Tibial artery (tissue), 4 donors: ENCODE results near the gene KIAA0319L.
"Not testable (repeated sequence)": the region's sequence is repeated elsewhere in the genome, so short reads cannot be mapped to it uniquely, and the experiment has no call there.

Experiments
- DNase-seq, 2 donors: peaks; one replicate each; pipeline ENCODE4 v3.0.0-alpha.2; 2019
- H3K27ac ChIP-seq, 2 donors: fragments of 200-600 bp; sonication (generic) in 1 of 2; 1 replicate in 1 of 2; 2 replicates in 1 of 2; pipeline ENCODE4 v1.5.1; 2018 to 2019; ENCODE audit warnings: mild to moderate bottlenecking in 1 of 2
- H3K27me3 ChIP-seq, 2 donors: fragments of 200-600 bp; sonication (generic) in 1 of 2; one replicate each; pipeline versions ENCODE4 v1.5.1 to v1.6.0; 2016 to 2019
- H3K36me3 ChIP-seq, 3 donors: fragments of 200-600 bp; sonication (generic) in 2 of 3; one replicate each; pipeline ENCODE4 v1.5.1; 2016 to 2019; ENCODE audit warnings: mild to moderate bottlenecking in 2 of 3
- H3K4me1 ChIP-seq, 4 donors: fragments of 200-600 bp; sonication (generic) in 2 of 4; 1 replicate in 3 of 4; 2 replicates in 1 of 4; pipeline ENCODE4 v1.5.1; 2016 to 2019
- H3K4me3 ChIP-seq, 2 donors: fragments of 200-600 bp; sonication (generic) in 1 of 2; 1 replicate in 1 of 2; 2 replicates in 1 of 2; pipeline ENCODE4 v1.5.1; 2018 to 2019; ENCODE audit warnings: mild to moderate bottlenecking in 2 of 2
- H3K9me3 ChIP-seq, 3 donors: fragments of 200-600 bp; sonication (generic) in 1 of 3; one replicate each; pipeline ENCODE4 v1.5.1; 2016 to 2019
- intact Hi-C: fragments of 100-400 bp; cut with DNase I; formaldehyde crosslinking; loops from one replicate; pipeline ENCODE4 v1.15.0; 2023; ENCODE audit warnings: low total_unique reads
- TF ChIP-seq, protein P1 (sequence below), 2 experiments: fragments of 200-600 bp in 1 of 2; fragments of 450-650 bp in 1 of 2; IDR thresholded peaks; one replicate each; pipeline ENCODE4 v1.5.1; 2017 to 2019; ENCODE audit warnings: antibody characterized with exemption in 2 of 2, mild to moderate bottlenecking in 1 of 2, moderate library complexity in 1 of 2

KIAA0319L gene

DNA sequence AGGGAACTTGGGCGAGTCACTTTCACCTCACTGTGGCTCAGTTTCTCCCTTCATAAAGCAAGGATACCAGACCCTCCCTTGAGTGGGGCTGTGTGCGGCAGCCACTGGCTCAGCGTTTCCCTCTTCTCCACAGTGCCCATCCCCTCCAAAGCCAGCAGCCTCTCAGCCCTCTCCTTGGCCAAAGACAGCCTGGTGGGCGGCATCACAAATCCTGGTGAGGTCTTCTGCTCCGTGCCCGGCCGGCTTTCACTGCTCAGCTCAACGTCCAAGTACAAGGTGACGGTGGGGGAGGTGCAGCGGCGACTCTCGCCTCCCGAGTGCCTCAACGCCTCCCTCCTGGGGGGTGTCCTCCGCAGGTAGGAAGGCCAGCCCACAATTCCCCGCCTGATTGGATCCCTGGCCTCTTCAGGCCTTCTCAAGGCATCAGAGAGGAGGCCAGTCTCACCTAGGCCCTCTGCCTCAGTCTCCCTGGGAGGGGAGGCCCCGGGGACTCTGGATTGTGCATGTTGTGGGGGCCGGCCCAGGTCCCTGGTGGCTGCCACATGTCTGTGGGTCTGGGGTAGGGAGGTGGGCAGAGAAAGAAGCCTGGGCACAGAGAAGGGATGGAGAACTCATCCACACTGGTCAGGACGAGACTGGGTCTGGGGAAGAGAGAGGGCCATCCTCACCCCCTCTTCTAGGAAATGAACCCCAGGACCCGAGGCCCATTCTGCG lies 31.2 kb upstream of the KIAA0319L start:
- H3K4me3 ChIP-seq = no peak overlapping the region
- H3K27ac ChIP-seq = no peak overlapping the region
- intact Hi-C loops = no loop called here
- DNase-seq = no peak
- H3K4me1 ChIP-seq = no peaks in the 10 kb centered on the region
- TF ChIP-seq, protein P1, sequence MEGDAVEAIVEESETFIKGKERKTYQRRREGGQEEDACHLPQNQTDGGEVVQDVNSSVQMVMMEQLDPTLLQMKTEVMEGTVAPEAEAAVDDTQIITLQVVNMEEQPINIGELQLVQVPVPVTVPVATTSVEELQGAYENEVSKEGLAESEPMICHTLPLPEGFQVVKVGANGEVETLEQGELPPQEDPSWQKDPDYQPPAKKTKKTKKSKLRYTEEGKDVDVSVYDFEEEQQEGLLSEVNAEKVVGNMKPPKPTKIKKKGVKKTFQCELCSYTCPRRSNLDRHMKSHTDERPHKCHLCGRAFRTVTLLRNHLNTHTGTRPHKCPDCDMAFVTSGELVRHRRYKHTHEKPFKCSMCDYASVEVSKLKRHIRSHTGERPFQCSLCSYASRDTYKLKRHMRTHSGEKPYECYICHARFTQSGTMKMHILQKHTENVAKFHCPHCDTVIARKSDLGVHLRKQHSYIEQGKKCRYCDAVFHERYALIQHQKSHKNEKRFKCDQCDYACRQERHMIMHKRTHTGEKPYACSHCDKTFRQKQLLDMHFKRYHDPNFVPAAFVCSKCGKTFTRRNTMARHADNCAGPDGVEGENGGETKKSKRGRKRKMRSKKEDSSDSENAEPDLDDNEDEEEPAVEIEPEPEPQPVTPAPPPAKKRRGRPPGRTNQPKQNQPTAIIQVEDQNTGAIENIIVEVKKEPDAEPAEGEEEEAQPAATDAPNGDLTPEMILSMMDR (IDR thresholded peaks at IDR 0.05) = no peak
- H3K9me3 ChIP-seq = no peaks in the 10 kb centered on the region
- peaks cover 0 to 15% (median 8%) of the 10 kb centered on the region in 3 donors for H3K36me3 ChIP-seq
- H3K27me3 ChIP-seq = no peaks in the 10 kb centered on the region

DNA sequence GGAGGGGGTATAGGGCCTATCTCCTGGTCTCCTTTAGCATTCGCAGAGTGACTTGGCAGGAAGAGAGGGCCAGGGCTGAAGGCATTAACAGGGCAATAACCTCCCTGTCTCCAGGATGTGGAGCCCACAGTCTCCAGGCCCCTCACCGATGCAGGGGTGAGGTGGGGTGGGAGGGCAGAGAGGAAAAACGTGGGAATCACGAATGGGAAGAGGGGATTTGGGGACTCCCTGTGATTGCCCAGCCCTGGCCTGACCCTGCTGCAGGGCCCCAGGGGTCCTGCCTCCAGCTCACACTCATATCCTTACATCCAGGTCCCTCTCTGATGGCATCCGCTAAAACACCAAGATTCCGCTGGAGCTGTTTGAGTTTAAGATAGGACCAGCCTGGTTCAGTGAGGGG lies 30.5 kb upstream of the KIAA0319L start:
- no peaks in the 10 kb centered on the region for H3K9me3 ChIP-seq
- H3K36me3 ChIP-seq = peaks cover 0 to 15% (median 8%) of the 10 kb centered on the region in 3 donors
- no peak overlapping the region for H3K4me3 ChIP-seq
- intact Hi-C loops = no loop called here
- H3K27me3 ChIP-seq = no peaks in the 10 kb centered on the region
- TF ChIP-seq, protein P1 (IDR thresholded peaks at IDR 0.05) = no peak
- no peaks in the 10 kb centered on the region for H3K4me1 ChIP-seq
- no peak overlapping the region for H3K27ac ChIP-seq
- no peak for DNase-seq

DNA sequence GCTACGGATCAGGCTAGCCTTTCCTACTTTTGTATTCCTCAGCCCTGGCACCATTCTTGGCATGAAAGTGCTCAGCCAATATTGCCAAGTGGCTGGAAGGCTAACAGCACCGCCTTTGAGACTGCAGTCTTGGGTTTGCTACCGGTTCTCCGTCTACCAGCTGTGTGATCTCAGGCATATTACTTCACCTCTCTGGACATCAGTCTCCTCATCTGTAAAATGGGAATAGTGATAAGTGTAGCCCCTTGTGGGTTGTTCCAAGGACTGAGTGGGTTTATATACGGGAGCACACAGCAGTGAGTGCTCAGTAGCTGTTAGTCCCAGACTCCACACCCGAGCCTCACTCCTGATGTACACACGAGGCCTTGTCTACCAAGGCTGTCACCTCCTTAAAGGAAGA lies 29.6 kb upstream of the KIAA0319L start:
- H3K9me3 ChIP-seq = no peaks in the 10 kb centered on the region
- H3K4me1 ChIP-seq = no peaks in the 10 kb centered on the region
- TF ChIP-seq, protein P1 (IDR thresholded peaks at IDR 0.05) = no peak

DNA sequence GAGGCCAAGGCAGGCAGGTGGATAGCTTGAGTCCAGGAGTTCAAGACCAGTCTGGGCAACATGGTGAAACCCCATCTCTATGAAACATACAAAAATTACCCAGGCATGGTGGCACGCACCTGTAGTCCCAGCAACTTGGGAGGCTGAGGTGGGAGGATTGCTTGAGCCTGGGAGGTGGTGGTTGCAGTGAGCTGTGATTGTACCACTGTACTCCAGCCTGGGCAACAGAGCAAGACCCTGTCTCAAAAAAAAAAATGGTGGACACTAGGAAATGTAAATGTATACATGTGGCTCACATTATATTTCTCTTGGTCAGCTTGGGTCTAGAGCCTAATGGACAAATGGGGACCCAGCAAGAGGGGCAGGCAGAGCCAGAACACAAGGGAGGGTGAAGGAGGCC lies 28.6 kb upstream of the KIAA0319L start:
- H3K4me3 ChIP-seq, H3K9me3 ChIP-seq, H3K27ac ChIP-seq, H3K27me3 ChIP-seq, intact Hi-C loops, H3K4me1 ChIP-seq: not testable (repeated sequence)
- peaks cover 0 to 10% (median 3%) of the 10 kb centered on the region in 3 donors for H3K36me3 ChIP-seq
- peak in 1 of 2 donors; percentile 29 for DNase-seq

More for the DNA sequence above, 29.6 kb upstream of the KIAA0319L start:
- Histone ChIP-seq H3K27ac (no peak overlapping the region), H3K4me3 (no peak overlapping the region), H3K36me3 (peaks cover 0 to 15% (median 8%) of the 10 kb centered on the region in 3 donors), H3K27me3 (no peaks in the 10 kb centered on the region)
- DNase-seq = peak in 1 of 2 donors; percentile 12
- intact Hi-C loops = no loop called here

DNA sequence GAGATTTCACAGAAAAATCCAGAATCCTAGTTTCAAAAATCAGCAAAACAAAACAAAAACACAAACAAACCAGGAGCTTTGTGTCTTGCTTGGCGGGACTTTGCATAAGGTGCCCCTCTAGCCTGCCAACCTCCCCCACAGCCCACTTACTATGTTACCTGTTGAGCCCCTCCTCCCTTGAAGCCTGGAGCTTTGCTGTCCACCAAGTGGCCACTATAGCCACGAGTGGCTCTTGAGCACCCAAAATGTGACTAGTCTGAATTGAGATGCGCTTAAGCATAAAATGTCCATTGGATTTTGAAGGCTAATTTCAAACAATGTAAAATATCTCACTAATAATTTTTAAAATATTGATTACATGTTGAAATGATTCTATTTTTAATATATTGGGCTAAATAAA lies 28.1 kb upstream of the KIAA0319L start:
- DNase-seq = peak in 1 of 2 donors; percentile 39
- intact Hi-C loops = no loop called here
- no peak overlapping the region for H3K27ac ChIP-seq
- TF ChIP-seq, protein P1 (IDR thresholded peaks at IDR 0.05) = no peak
- no peaks in the 10 kb centered on the region for H3K9me3 ChIP-seq
- H3K4me1 ChIP-seq = no peaks in the 10 kb centered on the region
- H3K4me3 ChIP-seq = no peak overlapping the region
- H3K27me3 ChIP-seq = no peaks in the 10 kb centered on the region
- peaks cover 0 to 5% (median 0%) of the 10 kb centered on the region in 3 donors for H3K36me3 ChIP-seq

DNA sequence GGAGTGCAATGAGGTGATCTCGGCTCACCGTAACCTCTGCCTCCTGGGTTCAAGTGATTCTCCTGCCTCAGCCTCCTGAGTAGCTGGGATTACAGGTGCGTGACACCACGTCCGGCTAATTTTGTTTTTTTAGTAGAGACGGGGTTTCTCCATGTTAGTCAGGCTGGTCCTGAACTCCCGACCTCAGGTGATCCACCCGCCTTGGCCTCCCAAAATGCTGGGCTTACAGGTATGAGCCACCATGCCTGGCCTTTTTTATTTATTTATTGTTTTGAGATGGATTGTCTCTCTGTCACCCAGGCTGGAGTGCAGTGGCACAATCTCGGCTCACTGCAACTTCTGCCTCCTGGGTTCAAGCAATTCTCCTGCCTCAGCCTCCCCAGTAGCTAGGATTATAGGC lies 24.4 kb upstream of the KIAA0319L start:
- H3K9me3 ChIP-seq, intact Hi-C loops, H3K27ac ChIP-seq, H3K4me3 ChIP-seq, DNase-seq, H3K36me3 ChIP-seq: not testable (repeated sequence)
- H3K4me1 ChIP-seq = peaks cover 0 to 19% (median 14%) of the 10 kb centered on the region in 4 donors
- H3K27me3 ChIP-seq = peaks cover 0 to 10% of the 10 kb centered on the region in 2 donors
